ENCODE results near the gene PTPRJ.

DNA sequence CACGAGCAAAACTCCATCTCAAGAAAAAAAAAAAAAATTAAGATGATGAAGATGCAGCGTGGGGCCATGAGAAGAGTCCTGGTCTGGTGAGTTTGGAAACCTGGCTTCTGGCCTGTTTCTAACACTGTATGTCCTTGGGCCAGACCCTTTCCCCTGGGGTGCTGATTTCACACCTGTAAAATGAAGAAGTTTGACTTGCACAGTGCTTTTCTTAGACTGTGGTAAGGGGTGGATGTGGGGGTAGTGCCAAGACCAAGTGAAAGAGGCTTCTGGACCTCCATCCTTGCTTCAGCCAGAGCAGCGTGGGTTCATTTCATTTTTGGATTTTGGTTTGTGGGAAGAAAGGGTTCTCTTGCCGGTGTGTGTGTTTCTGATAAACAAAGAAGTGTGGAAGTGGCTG is 42.1 kb downstream of the PTPRJ start:
- no peak for TF ChIP-seq EZH2 (IDR thresholded peaks at IDR 0.05; ENCODE audit: insufficient read depth, poor library complexity, severe bottlenecking)
- no peak for TF ChIP-seq EZH2phosphoT487 (IDR thresholded peaks at IDR 0.05; ENCODE audit: insufficient read depth, low read depth)
